ENCODE measurements around the gene OR10V1.
"Not testable (repeated sequence)": the region's sequence is repeated elsewhere in the genome, so short reads cannot be mapped to it uniquely, and the experiment has no call there.

OR10V1 gene

DNA sequence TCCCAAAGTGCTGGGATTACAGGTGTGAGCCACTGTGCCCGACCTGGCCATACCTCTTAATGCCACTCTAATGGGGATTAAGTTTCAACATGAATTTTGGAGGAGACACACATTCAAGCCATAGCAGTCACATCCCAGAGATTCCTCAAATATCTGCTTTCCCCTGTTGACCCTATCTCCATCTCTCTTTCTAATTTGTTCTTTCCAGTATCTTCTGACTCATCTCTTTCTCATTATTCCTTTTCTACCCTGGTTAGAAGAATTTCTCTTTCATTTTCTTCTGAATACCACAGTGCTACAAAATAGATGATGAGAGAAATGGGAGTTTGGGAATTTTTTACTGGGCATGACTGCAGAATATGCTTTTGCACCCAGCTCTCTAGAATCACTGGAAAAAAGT, 5.1 kb downstream of the OR10V1 start:
- DNase-seq (ENCODE audit: low spot score): no peak

DNA sequence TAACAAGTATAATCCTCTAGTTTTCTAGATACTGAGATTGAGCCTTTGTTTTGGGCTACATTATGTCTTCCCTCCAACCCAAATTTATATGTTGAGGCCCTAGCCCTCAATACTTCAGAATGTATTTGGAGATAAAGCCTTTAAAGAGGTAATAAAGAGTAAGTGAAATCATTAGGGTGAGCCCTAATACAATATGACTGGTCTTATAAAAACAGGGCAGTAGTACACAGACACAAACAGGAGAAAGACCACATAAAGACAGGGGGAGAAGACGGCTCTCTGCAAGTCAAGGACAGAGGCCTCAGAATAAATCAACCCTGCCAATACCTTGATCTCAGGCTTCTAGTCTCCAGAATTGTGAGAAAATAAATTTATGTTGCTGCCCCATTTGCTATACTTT, 6.3 kb downstream of the OR10V1 start:
- DNase-seq (ENCODE audit: low spot score): no peak

DNA sequence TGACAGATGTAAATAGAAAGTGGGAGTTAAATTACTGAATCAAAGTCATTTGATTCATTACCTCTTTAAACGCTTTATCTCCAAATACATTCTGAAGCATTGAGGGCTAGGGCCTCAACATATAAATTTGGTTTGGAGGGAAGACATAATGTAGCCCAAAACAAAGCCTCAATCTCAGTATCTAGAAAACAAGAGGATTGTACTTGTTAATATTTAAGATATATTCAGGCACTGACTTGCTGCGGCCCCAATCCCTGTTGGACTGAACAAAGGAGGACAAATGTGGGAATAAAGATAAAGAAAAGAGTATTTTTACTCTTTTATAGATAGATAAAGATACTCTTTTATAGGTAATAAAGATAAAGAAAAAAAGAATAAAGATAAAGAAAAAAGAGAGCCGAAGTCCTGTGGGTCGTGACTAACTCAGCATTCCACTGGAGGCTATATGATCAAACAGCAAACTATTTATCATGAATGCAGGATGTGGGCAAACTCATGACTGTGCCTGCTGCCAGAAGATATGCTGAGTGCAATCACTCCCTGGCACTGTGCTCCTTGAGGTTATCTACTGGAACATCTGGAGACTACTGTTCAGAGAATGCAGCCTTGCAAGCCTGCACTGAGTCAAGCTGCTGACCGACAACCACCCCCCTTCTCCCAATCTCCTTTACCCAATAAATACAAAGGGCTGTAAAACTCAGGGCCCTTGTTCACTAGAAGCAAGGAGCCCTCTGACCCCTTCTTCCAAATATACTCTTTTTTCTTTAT, 6.9 kb downstream of the OR10V1 start:
- DNase-seq (ENCODE audit: low spot score): no peak

DNA sequence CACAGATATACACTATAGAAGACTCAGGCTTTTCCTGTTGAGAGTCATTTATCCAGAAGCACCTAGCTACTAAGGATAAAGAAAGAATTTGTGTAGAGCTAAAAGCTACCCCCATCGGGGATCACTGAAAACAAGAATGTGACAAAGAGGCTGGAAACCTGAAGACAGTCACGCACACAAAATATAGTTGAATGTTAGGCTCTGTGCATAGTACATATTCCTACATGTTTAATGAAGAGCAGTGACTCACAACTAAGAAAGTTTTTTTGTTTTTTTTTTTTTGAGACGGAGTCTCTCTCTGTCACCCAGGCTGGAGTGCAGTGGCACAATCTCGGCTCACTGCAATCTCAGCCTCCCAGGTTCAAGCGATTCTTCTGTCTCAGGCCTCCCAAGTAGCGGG, 8.4 kb downstream of the OR10V1 start:
- no peak for DNase-seq (ENCODE audit: low spot score)

DNA sequence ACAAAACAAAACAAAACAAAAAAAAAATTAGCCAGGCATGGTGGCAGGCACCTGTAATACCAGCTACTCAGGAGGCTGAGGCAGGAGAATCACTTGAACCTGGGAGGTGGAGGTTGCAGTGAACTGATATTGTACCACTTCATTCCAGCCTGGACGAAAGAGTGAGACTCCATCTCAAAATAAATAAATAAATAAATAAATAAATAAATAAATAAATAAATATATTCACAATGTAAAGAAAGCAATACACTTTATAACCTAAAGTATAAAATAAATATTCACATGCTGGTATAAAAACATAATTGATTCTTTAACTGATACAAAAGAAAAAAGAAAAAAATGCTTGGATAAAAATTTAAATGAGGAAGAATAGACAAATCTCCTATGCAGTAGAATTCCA, 10.1 kb downstream of the OR10V1 start:
- DNase-seq (ENCODE audit: low spot score): not testable (repeated sequence)

DNA sequence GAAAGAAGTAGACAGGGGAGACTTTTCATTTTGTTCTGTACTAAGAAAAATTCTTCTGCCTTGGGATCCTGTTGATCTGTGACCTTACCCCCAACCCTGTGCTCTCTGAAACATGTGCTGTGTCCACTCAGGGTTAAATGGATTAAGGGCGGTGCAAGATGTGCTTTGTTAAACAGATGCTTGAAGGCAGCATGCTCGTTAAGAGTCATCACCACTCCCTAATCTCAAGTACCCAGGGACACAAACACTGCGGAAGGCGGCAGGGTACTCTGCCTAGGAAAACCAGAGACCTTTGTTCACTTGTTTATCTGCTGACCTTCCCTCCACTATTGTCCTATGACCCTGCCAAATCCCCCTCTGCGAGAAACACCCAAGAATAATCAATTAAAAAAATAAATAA, 13.5 kb downstream of the OR10V1 start:
- DNase-seq (ENCODE audit: low spot score): not testable (repeated sequence)

DNA sequence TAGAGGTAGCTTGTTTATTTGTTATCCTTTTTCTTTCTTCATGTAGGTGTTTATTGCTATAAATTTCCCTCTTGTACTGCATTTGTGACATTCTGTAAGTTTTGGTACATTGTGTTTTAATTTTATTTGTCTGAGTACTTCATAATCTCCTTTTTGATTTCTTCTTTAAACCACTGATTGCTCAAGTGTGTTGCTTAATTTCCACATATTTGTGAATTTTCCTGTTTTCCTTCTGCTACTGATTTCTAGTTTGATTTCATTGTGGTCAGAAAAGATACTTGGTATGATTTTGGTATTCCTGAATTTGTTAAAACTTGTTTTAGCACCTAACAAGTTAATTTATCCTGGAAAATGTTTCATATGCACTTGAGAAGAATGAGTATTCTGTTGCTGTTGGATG, 15.1 kb downstream of the OR10V1 start:
- DNase-seq (ENCODE audit: low spot score): no peak

DNA sequence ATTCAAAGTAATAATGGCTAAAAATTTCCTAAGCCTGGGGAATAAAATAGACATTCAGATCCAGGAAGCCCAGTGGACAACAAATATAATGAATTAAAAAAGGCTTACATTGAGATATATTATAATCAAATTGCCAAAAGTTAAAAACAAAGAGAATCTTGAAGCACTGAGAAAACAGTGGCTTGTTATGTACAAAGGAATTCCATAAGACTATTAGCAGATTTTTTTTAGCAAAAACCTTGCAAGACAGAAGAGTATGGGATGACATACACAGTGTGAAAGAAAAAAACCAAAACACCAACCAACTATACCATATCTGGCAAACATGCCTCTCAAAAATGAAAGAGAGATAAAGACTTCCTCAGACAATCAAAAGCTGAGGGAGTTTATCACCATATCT, 20.7 kb downstream of the OR10V1 start:
- DNase-seq (ENCODE audit: low spot score): no peak

DNA sequence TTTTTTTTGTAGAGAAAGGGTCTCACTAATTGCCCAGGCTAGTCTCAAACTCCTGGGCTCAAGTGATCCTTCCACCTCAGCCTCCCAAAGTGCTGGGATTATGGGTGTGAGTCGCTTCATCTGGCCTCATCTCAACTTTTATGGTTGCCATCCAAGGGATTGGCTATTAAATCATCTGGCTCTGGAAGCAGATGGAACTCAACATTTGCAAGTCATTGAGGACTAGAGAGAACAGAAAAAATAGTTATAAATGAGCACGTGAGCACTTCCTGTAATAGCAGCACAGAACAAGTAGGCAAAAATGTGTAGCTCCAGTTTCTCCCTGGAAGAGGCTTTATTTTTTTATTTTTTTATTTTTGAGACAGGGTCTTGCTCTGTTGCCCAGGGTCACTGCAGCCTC, 22.5 kb downstream of the OR10V1 start:
- no peak for DNase-seq (ENCODE audit: low spot score)

DNA sequence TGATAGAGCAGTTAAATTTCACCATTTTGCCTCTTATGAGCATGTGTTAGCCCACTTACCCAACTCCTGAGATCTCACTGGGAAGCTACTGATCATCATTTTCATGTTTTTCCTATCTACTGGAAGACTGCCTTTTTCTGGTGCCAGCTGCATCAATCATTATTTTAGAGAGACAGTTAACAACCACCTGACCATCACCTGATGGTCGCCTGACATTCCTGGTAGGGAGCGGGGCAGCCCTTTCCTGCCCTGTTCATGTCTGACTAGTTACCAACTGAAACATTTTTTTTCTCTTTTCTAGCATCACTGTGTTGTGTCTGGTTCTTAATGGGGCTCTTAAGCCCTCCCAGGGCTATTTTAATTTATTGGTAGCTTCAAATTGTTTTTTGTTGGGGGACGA, 24.6 kb downstream of the OR10V1 start:
- DNase-seq (ENCODE audit: low spot score): no peak

DNA sequence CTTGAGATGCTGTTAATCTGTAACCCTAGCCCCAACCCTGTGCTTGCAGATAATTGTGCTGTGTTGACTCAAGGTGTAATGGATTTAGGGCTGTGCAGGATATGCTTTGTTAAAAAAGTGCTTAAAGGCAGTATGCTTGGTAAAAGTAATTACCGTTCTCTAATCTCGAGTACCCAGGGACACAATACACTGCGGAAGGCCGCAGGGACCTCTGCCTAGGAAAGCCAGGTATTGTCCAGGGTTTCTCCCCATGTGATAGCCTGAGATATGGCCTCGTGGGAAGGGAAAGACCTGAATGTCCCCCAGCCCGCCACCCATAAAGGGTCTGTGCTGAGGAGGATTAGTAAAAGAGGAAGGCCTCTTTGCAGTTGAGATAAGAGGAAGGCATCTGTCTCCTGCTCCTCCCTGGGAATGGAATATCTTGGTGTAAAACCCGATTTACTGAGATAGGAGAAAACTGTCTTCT, 32.4 kb downstream of the OR10V1 start:
- not testable (repeated sequence) for DNase-seq (ENCODE audit: low spot score)

DNA sequence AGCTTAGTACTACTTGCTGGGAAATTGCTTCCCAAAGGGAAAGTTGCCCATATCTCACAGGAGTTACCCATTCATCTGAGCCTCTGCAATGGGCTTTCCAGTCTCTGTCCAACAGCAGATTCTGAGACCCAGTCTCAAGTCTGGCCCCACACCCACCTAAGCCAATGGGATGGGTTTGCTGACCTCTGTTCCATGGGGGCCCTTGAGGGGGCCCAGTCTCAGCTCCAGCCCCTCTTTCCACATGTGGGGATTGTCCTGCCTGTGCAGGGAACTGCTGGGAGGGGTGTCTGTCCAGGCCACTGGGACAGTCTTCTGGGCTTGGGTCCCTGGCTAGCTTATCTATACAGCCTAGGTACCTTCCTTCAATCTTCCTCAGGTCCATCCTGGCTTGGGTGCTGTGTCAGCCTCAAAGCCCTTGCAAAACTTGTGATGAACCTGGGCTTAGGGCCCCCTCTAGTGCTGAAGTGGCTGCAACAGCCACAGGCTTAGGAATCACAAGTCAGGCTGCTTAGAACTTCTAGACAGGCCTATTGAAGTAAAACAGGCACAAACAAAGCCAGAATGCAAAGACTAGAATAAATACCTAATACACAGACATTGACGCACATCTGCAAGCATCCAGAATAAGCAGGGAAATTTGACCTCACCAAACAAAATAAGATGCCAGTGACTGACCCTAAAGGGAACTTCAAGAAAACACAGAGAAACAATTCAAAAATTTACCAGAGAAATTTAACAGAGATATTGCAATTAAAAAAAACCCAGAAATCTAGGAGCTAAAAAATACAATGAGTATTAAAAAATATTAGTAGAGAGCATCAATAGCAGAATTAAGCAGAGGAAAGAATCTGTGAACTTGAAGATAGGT, 33.1 kb downstream of the OR10V1 start:
- peak; percentile 43 for DNase-seq (ENCODE audit: low spot score)

DNA sequence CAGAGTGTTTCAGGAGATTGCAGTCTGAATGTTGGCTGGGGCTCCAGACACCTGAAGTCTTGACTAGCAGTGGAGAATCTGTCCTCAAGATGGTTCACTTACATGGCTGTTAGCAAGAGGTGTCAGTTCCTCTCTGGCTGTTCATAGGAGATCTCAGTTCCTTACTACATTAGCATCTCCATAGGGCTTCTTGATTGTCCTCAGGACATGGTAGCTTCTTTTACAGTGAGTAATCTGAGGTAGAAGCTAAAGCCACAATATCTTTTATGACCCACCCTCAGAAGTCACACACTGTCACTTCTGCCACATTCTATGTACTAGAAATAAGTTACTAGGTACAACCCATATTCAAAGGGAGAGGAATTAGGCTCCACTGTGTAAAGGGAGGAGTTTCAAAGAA, 34.3 kb downstream of the OR10V1 start:
- DNase-seq (ENCODE audit: low spot score): no peak

DNA sequence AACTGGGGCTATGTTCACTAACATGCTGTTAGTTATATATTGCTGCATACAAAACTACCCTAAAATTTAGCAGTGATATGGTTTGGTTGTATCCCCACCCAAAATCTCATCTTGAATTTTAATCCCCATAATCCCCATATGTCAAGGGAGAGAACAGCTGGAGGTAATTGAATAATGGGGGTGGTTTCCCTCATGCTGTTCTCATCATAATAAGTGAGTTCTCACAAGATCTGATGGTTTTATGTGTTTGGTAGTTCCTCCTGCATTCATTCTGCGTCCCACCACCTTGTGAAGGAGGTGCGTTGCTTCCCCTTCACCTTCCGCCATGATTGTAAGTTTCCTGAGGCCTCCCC, 34.9 kb downstream of the OR10V1 start:
- DNase-seq (ENCODE audit: low spot score): no peak

DNA sequence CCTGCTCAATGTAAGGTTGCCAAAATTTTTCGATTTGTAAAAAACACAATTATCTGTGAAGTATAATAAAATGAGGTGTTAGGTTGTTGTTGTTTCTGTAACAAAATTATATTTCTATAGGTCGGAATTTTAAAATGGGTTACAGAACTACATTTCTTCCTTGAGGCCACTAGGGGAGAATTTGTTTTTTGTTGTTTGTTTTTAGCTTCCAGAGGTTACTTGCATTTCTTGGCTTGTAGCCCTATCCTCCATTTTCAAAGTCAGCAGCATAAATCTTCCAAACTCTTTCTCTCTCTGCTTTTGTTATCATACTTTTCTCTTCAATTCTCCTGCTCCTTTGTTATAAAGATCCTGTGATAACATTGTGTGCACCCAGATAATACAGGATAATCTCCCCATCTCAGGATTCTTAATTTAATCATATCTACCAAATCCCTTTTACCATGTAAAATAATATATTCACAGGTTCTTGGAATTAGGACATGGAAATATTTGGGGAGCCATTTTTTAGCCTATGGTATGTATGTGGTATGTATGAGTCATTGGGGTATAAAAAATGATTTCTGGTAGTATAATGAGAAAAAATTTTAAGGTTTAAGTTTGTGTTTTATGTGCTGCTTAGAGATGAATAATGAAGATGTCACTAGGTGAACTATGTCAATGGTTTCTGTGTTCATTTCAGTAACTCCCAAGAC, 35.4 kb downstream of the OR10V1 start:
- DNase-seq (ENCODE audit: low spot score): no peak

DNA sequence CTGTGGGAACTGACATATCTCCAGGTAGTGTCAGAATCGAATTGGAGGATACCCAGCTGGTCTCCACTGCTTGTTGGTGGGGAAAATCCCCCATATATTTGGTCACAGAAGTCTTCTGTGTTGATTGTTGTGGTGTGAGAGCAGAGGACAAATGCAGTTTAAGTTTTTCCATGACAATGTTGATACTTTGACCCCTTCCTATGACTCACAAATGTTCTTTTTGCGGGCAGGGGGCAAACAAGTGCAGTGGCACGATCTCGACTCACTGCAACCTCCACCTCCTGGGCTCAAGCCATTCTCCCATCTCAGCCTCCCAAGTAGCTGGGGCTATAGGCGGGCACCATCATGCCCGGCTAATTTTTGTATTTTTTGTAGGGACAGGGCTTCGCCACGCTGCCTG, 37.4 kb downstream of the OR10V1 start:
- no peak for DNase-seq (ENCODE audit: low spot score)

DNA sequence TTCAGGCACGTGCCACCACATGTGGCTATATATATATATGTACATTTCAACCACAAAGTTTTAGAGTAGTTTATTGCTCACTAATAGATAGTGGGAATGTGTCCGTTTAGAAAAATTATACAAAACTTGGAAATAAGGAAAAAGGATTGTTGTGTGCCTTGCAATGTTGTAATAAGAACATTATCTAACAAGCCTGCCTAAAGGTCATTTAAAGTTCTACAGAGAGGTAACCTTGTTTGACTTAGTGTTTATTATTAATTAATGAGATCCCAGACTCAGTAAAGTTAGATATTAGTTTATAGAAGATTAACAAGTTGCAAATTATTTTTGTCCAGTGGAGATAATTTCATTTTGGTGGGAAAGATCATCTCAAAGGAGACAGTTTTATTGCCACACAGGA, 39.4 kb downstream of the OR10V1 start:
- DNase-seq (ENCODE audit: low spot score): no peak

DNA sequence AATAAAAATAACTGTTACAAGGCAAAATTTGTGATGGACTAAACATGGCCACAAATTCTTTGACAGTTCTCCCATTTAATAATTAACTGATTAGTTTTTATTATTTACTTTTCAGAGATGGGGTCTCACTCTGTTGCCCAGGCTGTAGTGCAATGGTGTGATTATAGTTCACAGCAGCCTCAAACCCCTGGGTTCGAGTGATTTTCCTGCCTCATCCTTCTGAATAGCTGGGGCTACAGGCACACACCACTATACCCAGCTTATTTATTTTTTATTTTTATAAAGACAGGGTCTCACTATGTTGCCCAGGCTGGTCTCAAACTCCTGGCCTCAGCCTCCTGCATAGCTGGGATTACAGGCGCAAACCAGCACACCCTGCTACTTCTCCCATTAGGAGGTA, 40.4 kb downstream of the OR10V1 start:
- DNase-seq (ENCODE audit: low spot score): no peak

DNA sequence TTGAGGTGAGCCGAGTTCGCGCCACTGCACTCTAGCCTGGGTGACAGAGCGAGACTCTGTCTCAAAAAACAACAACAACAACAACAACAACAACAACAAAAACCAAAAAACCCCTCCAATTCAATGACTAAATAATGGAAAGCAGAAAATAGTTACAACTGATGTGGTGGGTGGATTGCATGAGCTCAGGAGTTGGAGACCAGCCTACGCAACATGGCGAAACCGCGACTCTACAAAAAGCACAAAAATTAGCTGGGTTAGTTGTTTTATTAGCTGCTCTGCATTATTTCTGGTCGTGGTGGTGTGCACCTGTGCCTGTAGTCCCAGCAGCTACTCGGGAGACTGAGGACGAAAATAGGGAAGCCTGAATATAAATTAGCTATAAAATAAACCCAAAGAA, 42.2 kb downstream of the OR10V1 start:
- DNase-seq (ENCODE audit: low spot score): no peak

DNA sequence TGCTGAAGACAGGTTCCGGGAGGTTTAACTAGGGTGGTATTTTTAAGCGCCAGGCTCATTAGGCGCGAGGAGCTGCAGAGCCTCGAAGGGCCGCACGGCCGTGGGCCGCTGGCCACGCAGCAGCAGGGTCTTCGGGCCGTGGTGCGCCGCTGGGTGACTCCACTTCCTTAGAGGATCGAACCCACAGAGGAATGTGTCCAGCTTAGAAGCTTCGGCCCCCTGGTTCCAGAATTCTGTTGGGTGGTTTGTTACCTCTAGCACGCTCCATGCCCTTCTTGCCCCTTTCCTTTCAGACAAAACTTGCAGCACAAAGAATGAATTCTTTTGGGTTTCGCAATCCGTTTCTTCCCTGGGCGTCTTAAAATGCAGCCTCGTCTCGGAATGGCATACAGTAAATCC, 44.0 kb downstream of the OR10V1 start:
- DNase-seq (ENCODE audit: low spot score): no peak

DNA sequence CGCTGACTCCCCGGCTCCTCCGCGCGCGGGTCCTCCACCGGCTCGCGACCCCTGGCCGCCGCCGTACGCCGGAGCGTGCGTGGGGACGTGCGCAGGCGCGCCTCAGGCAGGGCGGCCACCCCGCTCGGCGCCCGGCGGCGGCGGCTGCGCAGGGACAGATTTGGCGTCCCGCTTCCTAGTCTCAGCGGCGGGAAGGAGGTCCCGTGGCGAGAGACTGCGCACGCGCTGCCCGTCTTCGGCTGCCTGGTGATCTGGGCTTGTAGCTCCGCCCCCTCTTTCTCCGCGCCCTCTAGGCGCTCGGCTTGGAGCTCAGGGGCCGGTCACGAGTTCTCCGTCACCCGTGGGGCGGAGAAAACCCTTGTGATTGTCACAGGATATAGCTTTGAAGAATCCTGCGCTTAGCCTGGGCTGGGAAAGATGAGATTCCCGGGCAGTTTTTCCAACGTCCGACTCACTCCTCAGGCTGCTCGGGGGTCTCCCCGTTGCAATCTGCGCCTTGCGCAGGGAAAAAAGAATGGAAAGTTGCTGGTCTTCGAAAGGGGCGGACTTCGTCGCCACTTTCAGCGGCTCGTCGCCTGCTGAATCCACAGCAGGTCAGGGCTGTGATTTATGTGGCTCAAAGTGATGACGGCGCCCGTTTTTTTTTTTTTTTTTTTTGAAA, 44.6 kb downstream of the OR10V1 start, which contains the start of gene PATL1:
Gene PATL1, minus strand, starts transcription at position 88 of the 661 bp plus-strand sequence. CDS start 142 bp downstream, outside the sequence.
- DNase-seq (ENCODE audit: low spot score): peak; percentile 100

Data from HuH-7.5 (cell line).